HCT116 (cell line): Measurements from ENCODE around the gene HMBS. TPM values are rescaled to one million over a fixed set of nuclear protein-coding genes. Genes with fewer than 3 reads are reported as not detected.

ENCODE experiments used
- ATAC-seq: fragments of 200-7000 bp; cut with Tn5 transposase; 2 replicates; pipeline ENCODE4 v1.9.1; 2020; ENCODE audit warnings: mild to moderate bottlenecking, moderate library complexity
- BruUV-seq: library from RNA; stranded (reverse); fragments of 400-500 nt; replicated peaks from 2 replicates; lab custom pipeline; 2021; lab: Mats Ljungman, UMichigan
- CTCF ChIA-PET: fragments of 300-600 bp; sonication (Branson Sonifier 250); formaldehyde crosslinking; loops from one replicate; lab custom pipeline; 2021; ENCODE audit warnings: antibody characterized with exemption; lab: Charles Lee
- POLR2A ChIA-PET: fragments of 300-600, 350-600 bp; sonication (Branson Sonifier 250); formaldehyde crosslinking; loops from one replicate; lab custom pipeline; 2021; ENCODE audit warnings: antibody characterized with exemption; lab: Charles Lee
- RAD21 ChIA-PET, 2 experiments: fragments of 300-600 bp; sonication (Branson Sonifier 250); formaldehyde crosslinking; loops; one replicate each; lab custom pipeline; 2023; ENCODE audit warnings: low total read pairs in 2 of 2; ENCODE audit not compliant: uncharacterized antibody in 2 of 2, unreplicated experiment in 2 of 2, low non-redundant PET in 1 of 2; lab: Charles Lee
- DNase-seq: peaks from one replicate; pipeline ENCODE4 v3.0.0-alpha.2; 2010; ENCODE audit warnings: low read depth, low spot score
- H2AFZ ChIP-seq: fragments of 200-600 bp; shearing (Covaris generic), sonication (generic); 2 replicates; pipeline ENCODE4 v1.6.1; 2017; ENCODE audit warnings: low read depth, mixed run types, mixed read lengths, antibody characterized with exemption, low read length; ENCODE audit not compliant: poor library complexity, severe bottlenecking
- H3K27ac ChIP-seq: 2 replicates; pipeline ENCODE4 v1.5.1; 2012; ENCODE audit warnings: low read depth, low read length
- H3K27me3 ChIP-seq: fragments of 200-600 bp; sonication (generic); 2 replicates; pipeline ENCODE4 v1.6.1; 2016; ENCODE audit warnings: mixed run types, low read length, mixed read lengths; ENCODE audit not compliant: insufficient read depth
- H3K36me3 ChIP-seq, 2 experiments: fragments of 200-500 bp in 1 of 2; fragments of 200-600 bp in 1 of 2; sonication (Bioruptor generic) in 1 of 2; sonication (generic) in 1 of 2; 2 replicates each; pipeline versions ENCODE4 v1.5.1 to v1.6.1; 2014 to 2016; ENCODE audit warnings: low read length in 2 of 2, inconsistent platforms in 1 of 2, mixed read lengths in 1 of 2, mixed run types in 1 of 2; ENCODE audit not compliant: insufficient read depth in 2 of 2, control insufficient read depth in 1 of 2
- H3K4me1 ChIP-seq, 2 experiments: fragments of 200-600 bp in 1 of 2; sonication (generic) in 1 of 2; 2 replicates each; pipeline versions ENCODE4 v1.5.1 to v1.6.1; 2012 to 2017; ENCODE audit warnings: low read length in 2 of 2, inconsistent platforms in 1 of 2, mild to moderate bottlenecking in 1 of 2, mixed read lengths in 1 of 2, mixed run types in 1 of 2, moderate library complexity in 1 of 2; ENCODE audit not compliant: insufficient read depth in 2 of 2, control insufficient read depth in 1 of 2
- H3K4me2 ChIP-seq: fragments of 200-600 bp; sonication (generic); 2 replicates; pipeline ENCODE4 v1.6.1; 2017; ENCODE audit warnings: mixed run types, low read length, mixed read lengths
- H3K4me3 ChIP-seq, 2 experiments: fragments of 200-600 bp in 1 of 2; sonication (generic) in 1 of 2; replicated peaks in 1 of 2; 2 replicates each; pipeline ENCODE4 v1.5.1; 2011 to 2016; ENCODE audit warnings: low read length in 2 of 2, control low read depth in 1 of 2, low read depth in 1 of 2, mild to moderate bottlenecking in 1 of 2, mixed read lengths in 1 of 2, mixed run types in 1 of 2
- H3K79me2 ChIP-seq: fragments of 200-600 bp; sonication (generic); 2 replicates; pipeline ENCODE4 v1.6.1; 2017; ENCODE audit warnings: mild to moderate bottlenecking, mixed run types, low read length, moderate library complexity, mixed read lengths; ENCODE audit not compliant: insufficient read depth
- H3K9ac ChIP-seq: fragments of 200-600 bp; sonication (generic); 2 replicates; pipeline ENCODE4 v1.6.1; 2016; ENCODE audit warnings: low read length, mixed read lengths
- H3K9me2 ChIP-seq: fragments of 200-600 bp; sonication (generic), shearing (Covaris generic); 2 replicates; pipeline ENCODE4 v1.6.1; 2017; ENCODE audit warnings: mixed run types, mild to moderate bottlenecking, moderate library complexity; ENCODE audit not compliant: insufficient read depth
- H3K9me3 ChIP-seq, 2 experiments: fragments of 200-500 bp in 1 of 2; fragments of 200-600 bp in 1 of 2; sonication (Bioruptor generic) in 1 of 2; sonication (generic) in 1 of 2; 2 replicates each; pipeline ENCODE4 v1.6.1; 2014 to 2017; ENCODE audit warnings: low read length in 2 of 2, mixed read lengths in 2 of 2, inconsistent platforms in 1 of 2, low read depth in 1 of 2, mild to moderate bottlenecking in 1 of 2, mixed run types in 1 of 2, moderate library complexity in 1 of 2; ENCODE audit not compliant: control insufficient read depth in 1 of 2, insufficient read depth in 1 of 2
- H4K20me1 ChIP-seq: fragments of 200-600 bp; sonication (generic), shearing (Covaris generic); 2 replicates; pipeline ENCODE4 v1.6.1; 2017; ENCODE audit warnings: mixed run types, mild to moderate bottlenecking, moderate library complexity; ENCODE audit not compliant: insufficient read depth
- CBX3 ChIP-seq: IDR thresholded peaks from 2 replicates; pipeline ENCODE4 v1.6.1; 2012; ENCODE audit warnings: low read depth
- CEBPB ChIP-seq: IDR thresholded peaks from 2 replicates; pipeline ENCODE4 v1.6.1; 2012; ENCODE audit warnings: low read depth
- CTCF ChIP-seq, 3 experiments: fragments of 200-600 bp in 1 of 3; sonication (generic) in 1 of 3; IDR thresholded peaks in 2 of 3; conservative IDR thresholded peaks in 1 of 3; 2 replicates each; pipeline ENCODE4 v1.5.1; 2012 to 2017; ENCODE audit warnings: low read depth in 2 of 3, low read length in 2 of 3, antibody characterized with exemption in 1 of 3, borderline replicate concordance in 1 of 3, control low read depth in 1 of 3, mild to moderate bottlenecking in 1 of 3, mixed read lengths in 1 of 3, mixed run types in 1 of 3, moderate library complexity in 1 of 3; ENCODE audit not compliant: insufficient read depth in 1 of 3
- EGR1 ChIP-seq: IDR thresholded peaks from 2 replicates; pipeline ENCODE4 v1.6.1; 2012; ENCODE audit warnings: low read depth
- ELF1 ChIP-seq: IDR thresholded peaks from 2 replicates; pipeline ENCODE4 v1.6.1; 2012; ENCODE audit warnings: low read depth, borderline replicate concordance
- EZH2 ChIP-seq: fragments of 200-600 bp; sonication (generic); IDR thresholded peaks from 2 replicates; pipeline ENCODE4 v1.6.1; 2017; ENCODE audit warnings: antibody characterized with exemption, mixed run types
- FOSL1 ChIP-seq: IDR thresholded peaks from 2 replicates; pipeline ENCODE4 v1.6.1; 2012; ENCODE audit warnings: low read depth
- JUND ChIP-seq: IDR thresholded peaks from 2 replicates; pipeline ENCODE4 v1.6.1; 2012
- MAX ChIP-seq: IDR thresholded peaks from 2 replicates; pipeline ENCODE4 v1.6.1; 2012
- POLR2A ChIP-seq: IDR thresholded peaks from 2 replicates; pipeline ENCODE4 v1.7.0; 2011; ENCODE audit warnings: borderline replicate concordance; ENCODE audit not compliant: insufficient read depth, insufficient read length; ENCODE audit errors: extremely low read depth
- POLR2AphosphoS5 ChIP-seq: IDR thresholded peaks from 2 replicates; pipeline ENCODE4 v1.6.1; 2011; ENCODE audit warnings: mild to moderate bottlenecking, low read depth, low read length, moderate library complexity
- RAD21 ChIP-seq: IDR thresholded peaks from 2 replicates; pipeline ENCODE4 v1.6.1; 2012; ENCODE audit warnings: low read depth, mild to moderate bottlenecking
- REST ChIP-seq: IDR thresholded peaks from 2 replicates; pipeline ENCODE4 v1.6.1; 2012; ENCODE audit warnings: low read depth
- SIN3A ChIP-seq: IDR thresholded peaks from 2 replicates; pipeline ENCODE4 v1.6.1; 2012; ENCODE audit warnings: low read depth
- SP1 ChIP-seq: IDR thresholded peaks from 2 replicates; pipeline ENCODE4 v1.6.1; 2012; ENCODE audit warnings: low read depth
- SRF ChIP-seq: IDR thresholded peaks from 2 replicates; pipeline ENCODE4 v1.6.1; 2012; ENCODE audit warnings: low read depth
- TCF7L2 ChIP-seq: IDR thresholded peaks from 2 replicates; pipeline ENCODE4 v1.7.0; 2011; ENCODE audit warnings: borderline replicate concordance, inconsistent platforms; ENCODE audit not compliant: insufficient read depth, insufficient read length; ENCODE audit errors: extremely low read depth
- ZBTB33 ChIP-seq: IDR thresholded peaks from 2 replicates; pipeline ENCODE4 v1.6.1; 2011; ENCODE audit warnings: mild to moderate bottlenecking, low read length, moderate library complexity; ENCODE audit not compliant: insufficient replicate concordance; ENCODE audit errors: extremely low read depth
- ZFX ChIP-seq: fragments of 450-650 bp; IDR thresholded peaks from 2 replicates; pipeline ENCODE4 v1.6.1; 2017
- intact Hi-C: fragments of 100-400 bp; cut with micrococcal nuclease; formaldehyde crosslinking; loops from 2 replicates; pipeline ENCODE4 v1.10.0; 2022
- total RNA-seq: library from RNA; stranded (reverse); gene quantifications from one replicate; pipeline ENCODE4 v1.2.1, GENCODE V29; 2021; ENCODE audit not compliant: unreplicated experiment

Gene HMBS
- total RNA-seq, 1 experiment from 2014 or later: 69.0 TPM

DNA sequence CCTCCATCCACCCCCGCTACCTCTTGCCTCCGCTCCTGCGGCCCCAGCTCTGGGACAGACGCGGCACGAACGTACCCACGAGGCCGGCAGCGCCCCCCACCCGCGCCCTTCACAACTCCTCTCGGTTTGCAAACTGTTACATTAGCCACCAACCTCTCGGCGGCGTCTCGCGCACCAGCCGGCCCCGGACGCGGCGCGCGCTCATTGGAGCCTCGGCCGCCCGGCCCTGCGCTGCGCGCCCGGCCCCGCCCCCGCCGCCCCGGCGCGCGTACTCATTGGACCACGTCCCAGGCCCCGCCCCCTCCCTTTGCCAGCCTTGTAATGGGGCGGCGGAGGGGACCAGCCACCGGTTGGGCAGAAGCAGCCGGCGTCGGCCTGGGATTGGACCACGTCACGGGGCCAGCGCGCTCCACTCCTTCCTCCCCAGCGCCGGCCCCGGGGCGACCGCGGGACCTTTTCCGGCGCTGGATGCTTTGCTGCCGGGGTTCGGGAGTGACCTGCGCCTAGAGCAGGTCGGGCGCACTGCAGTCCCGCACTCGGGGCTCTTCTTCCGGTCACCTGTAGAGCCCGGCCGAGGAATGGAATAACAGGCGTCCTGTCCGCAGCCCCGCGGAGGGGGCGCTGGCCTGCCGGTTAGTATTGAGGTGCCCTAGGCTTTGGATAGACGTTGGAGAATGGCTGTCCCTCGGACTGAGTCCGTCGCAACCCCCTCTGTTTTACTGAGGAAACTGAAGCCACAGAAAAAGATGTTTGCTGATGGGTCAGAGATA lies 27.5 kb upstream of the HMBS start, which contains the start of gene HYOU1:
HYOU1 (minus strand) TSS at position 206 of the 770 bp plus-strand sequence. CDS start 1,045 bp downstream, outside the sequence.
- POLR2A ChIA-PET: interaction anchor here (1.2 to 1.7 kb wide), 2 partner anchors 11 to 281 kb away, joined by 3 to 6 read pairs; no protein-coding TSS in a partner anchor
- H3K79me2 ChIP-seq: peaks cover 19% of the 10 kb centered on the region
- H3K9me3 ChIP-seq: no peaks in the 10 kb centered on the region
- no peaks in the 10 kb centered on the region for H3K27me3 ChIP-seq
- H3K9me2 ChIP-seq: no peaks in the 10 kb centered on the region
- H3K9ac ChIP-seq: peak within 1 kb of the TSS; percentile 95
- DNase-seq (peak; percentile 87), ATAC-seq (peak; percentile 95)
- H3K4me3 ChIP-seq: peak within 1 kb of the TSS; percentile 75 to 96
- RAD21 ChIA-PET: no interaction called here
- no peaks in the 10 kb centered on the region for H4K20me1 ChIP-seq
- BruUV-seq: no TSS peak
- no peak within 1 kb of the TSS for H2AFZ ChIP-seq
- CTCF ChIA-PET: interaction anchor here (0.8 to 2.0 kb wide), 4 partner anchors 10 to 281 kb away, joined by 3 to 9 read pairs (median 3); partner anchors contain the start of gene VPS11
- peaks cover 4 to 17% of the 10 kb centered on the region in 2 experiments; a peak in 3 of 4 replicates for H3K4me1 ChIP-seq
- intact Hi-C loops: loop anchor here (1.0 kb wide), 2 partner anchors 324 to 367 kb away; partner anchors contain the start of gene USP2
- H3K36me3 ChIP-seq: peaks cover 21% of the 10 kb centered on the region in 2 experiments; a peak in 3 of 4 replicates
- H3K4me2 ChIP-seq: peak within 1 kb of the TSS; percentile 89
- peak within 1 kb of the TSS; percentile 77 for H3K27ac ChIP-seq
- TF ChIP-seq RAD21: no peak
- TF ChIP-seq TCF7L2: peak; percentile 6
- peak; percentile 73 for TF ChIP-seq SIN3A
- TF ChIP-seq JUND: no peak
- TF ChIP-seq ELF1: no peak; the same call in 1 of the 2 replicates
- no peak for TF ChIP-seq EZH2
- peak; percentile 63 for TF ChIP-seq POLR2A
- no peak; the same call in 1 of the 2 replicates for TF ChIP-seq CBX3
- peak in 2 of 3 experiments; percentile 22 to 34; a peak in 3 of 6 replicates for TF ChIP-seq CTCF (IDR thresholded peaks at IDR 0.05 in 2 of 3, conservative IDR thresholded peaks at IDR 0.05 in 1 of 3; ENCODE audit: borderline replicate concordance in 1 of 3, insufficient read depth in 1 of 3, low read depth in 2 of 3, low read length in 2 of 3)
- peak; percentile 36; the same call in 1 of the 2 replicates for TF ChIP-seq EGR1
- peak; percentile 76; the same call in 1 of the 2 replicates for TF ChIP-seq SP1
- no peak; the same call in 1 of the 2 replicates for TF ChIP-seq CEBPB
- no peak for TF ChIP-seq ZBTB33
- no peak for TF ChIP-seq ZFX
- peak; percentile 84 for TF ChIP-seq MAX
- TF ChIP-seq POLR2AphosphoS5: peak; percentile 83
- TF ChIP-seq REST: no peak
- TF ChIP-seq FOSL1: no peak
- no peak for TF ChIP-seq SRF
